ENCODE measurements around the gene MCM8.

Gene MCM8

DNA sequence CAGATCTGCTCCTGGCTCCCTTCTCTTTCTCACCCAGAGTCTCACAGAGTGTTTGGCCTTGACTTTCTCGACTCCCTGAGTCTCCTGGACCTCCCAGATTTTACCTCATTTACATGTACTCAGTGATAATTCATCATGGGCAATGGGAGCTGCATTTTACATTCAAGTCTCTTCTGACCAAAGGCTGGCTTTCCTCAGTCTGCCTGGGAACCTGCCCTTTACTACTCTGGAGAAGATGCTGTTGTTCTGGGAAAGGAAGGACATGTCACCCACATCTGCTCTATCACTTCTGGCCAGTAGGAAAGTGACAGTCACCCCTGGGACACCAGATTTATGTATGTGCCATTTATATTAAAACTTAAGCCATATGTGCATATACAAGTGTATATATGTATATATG lies 96.0 kb downstream of the MCM8 start:
- DNase-seq: no peak

DNA sequence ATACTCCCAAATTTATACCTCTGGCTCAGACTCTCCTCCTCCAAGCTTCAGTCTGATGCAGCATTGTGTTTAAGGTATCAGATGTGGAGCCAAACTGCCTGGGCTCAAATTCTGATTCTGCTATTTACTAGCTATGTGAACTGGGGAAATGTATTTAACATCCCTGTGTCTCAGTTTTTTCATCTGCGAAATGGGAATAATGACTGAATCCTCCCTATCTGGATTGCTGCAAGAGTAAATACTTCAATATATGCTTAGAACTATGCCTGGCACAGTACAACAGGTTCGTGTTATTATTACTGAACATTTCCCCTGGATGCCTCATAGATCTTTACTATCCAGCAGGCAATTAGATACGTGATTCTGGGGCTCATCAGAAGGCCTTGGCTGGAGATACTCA lies 97.9 kb downstream of the MCM8 start:
- no peak for DNase-seq

All from NCI-H774 (cell line).